ENCODE measurements around the gene MRPL53. TPM values are rescaled to one million over a fixed set of nuclear protein-coding genes. Genes with fewer than 3 reads are reported as not detected.

The MRPL53 gene
- total and polyA plus RNA-seq, 2 of the 13 experiments (the other 11 are each of a cell fraction or from before 2014, with no cell fraction given), result 34.3 to 51.9 TPM

GRCh38 chr2:74496997-74497776, 24.7 kb upstream of the MRPL53 start (continued):
- TF ChIP-seq RERE (CRISPR knock-in tag; IDR thresholded peaks at IDR 0.05; ENCODE audit: low read depth), result no peak
- TF ChIP-seq ZFY (CRISPR knock-in tag; IDR thresholded peaks at IDR 0.05), result no peak; the same call in 1 of the 2 replicates
- no peak for TF ChIP-seq FOSL2 (CRISPR knock-in tag; IDR thresholded peaks at IDR 0.05)
- no peak for TF ChIP-seq ZNF552 (CRISPR knock-in tag; IDR thresholded peaks at IDR 0.05; ENCODE audit: borderline replicate concordance)
- no peak for TF ChIP-seq ZC3H4 (CRISPR knock-in tag; IDR thresholded peaks at IDR 0.05; ENCODE audit: borderline replicate concordance)
- TF ChIP-seq ZNF512 (CRISPR knock-in tag; IDR thresholded peaks at IDR 0.05), result no peak
- TF ChIP-seq ZNF639 (CRISPR knock-in tag; conservative IDR thresholded peaks at IDR 0.05), result no peak; the same call in 1 of the 2 replicates
- no peak for TF ChIP-seq SATB2 (CRISPR knock-in tag; IDR thresholded peaks at IDR 0.05)
- no peak for TF ChIP-seq ZNF180 (CRISPR knock-in tag; IDR thresholded peaks at IDR 0.05; ENCODE audit: borderline replicate concordance, low read depth)
- TF ChIP-seq HMGA1 (CRISPR knock-in tag; conservative IDR thresholded peaks at IDR 0.05), result no peak
- TF ChIP-seq SMARCE1 (IDR thresholded peaks at IDR 0.05; ENCODE audit: borderline replicate concordance), result no peak
- TF ChIP-seq NKX3-1 (CRISPR knock-in tag; IDR thresholded peaks at IDR 0.05), result no peak
- TF ChIP-seq MED13 (CRISPR knock-in tag; IDR thresholded peaks at IDR 0.05), result no peak; the same call in 1 of the 2 replicates
- no peak for TF ChIP-seq ZNF83 (CRISPR knock-in tag; IDR thresholded peaks at IDR 0.05; ENCODE audit: borderline replicate concordance)
- no peak for TF ChIP-seq JARID2 (CRISPR knock-in tag; IDR thresholded peaks at IDR 0.05; ENCODE audit: insufficient replicate concordance)

Data from HepG2 (cell line).